GM19372 (cell line): ENCODE data around the gene ACD.

Source experiments
- ATAC-seq: cut with Tn5 transposase; IDR thresholded peaks from one replicate; pipeline ENCODE4 v1.9.1; 2021; ENCODE audit warnings: mild to moderate bottlenecking, low read depth, moderate library complexity; ENCODE audit not compliant: unreplicated experiment

The ACD gene

GRCh38 chr16:67676516-67676915 lies 16.5 kb upstream of the ACD start:
- no peak for ATAC-seq

DNA sequence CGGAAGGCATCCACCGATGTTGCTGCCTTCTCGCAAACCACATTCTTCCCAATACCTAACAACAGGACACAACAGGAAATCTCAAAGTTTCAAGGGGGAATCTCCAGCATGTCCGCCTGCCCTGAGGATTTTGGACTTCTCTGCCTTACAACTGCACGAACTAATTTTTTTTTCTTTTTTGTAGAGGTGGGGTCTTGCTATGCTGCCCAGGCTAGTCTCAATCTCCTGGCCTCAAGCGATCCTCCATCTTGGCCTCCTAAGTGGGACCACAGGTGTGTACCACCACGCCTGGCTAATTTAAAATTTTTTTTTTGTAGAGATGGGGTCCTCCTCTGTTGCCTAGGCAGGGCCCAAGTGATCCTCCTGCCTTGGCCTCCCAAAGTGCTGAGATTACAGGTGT lies 15.9 kb upstream of the ACD start:
- ATAC-seq, result no peak

DNA sequence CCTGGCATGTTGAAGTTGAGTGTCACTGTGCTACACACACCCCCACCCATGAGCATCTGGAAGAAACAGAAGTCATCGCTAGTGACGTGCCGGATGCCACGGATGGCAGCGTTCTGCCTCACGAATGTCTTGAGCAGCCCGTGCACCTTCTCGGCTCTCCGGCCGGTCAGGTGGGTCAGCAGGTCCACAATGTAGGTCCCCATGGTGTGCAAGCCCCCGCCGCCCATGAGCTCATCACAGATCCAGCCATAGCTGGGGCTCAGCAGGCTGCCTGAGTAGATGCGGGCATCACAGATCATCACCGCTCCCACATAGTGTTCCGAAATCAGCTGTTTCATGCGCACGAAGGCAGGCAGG lies 15.5 kb upstream of the ACD start:
- ATAC-seq, result no peak

DNA sequence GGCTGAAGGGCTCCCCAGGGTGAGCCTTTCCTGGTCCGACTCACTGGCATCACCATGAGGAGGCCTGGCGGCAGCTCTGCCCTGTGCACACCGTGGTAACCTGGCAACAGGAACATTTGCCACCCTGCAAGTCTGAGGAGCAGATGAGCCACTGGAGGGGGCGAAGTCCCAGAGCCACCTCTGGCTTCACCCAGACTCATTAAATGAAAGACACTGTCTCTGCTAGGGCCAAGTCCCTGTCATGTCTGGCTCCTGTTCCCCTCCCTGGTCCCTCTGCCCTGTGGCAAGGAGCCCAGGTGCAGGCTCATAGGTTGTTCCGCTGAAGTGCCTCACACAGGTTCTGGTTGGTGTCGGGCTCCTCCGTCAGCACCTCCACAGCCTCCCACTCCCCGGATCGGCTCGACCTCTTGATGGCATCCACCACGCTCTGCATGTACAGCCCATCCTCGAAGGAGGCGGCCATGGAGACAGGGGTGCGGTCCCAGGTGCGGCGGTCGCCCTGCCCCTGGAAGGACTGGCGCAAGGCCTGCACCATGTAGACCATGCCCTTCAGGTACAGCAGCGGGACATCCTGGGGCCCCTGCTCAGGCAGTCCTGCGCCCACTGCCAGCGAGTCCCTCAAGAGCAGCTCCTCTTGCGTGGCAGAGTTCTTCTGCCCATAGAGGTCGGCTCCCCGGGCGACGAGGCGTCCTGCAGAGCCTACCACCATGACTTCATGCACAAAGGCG lies 15.0 kb upstream of the ACD start:
- no peak for ATAC-seq

- no peak for ATAC-seq
Observed at GRCh38 chr16:67673712-67674580, 13.9 kb upstream of the ACD start.

GRCh38 chr16:67672739-67673662 lies 12.9 kb upstream of the ACD start:
- no peak for ATAC-seq

DNA sequence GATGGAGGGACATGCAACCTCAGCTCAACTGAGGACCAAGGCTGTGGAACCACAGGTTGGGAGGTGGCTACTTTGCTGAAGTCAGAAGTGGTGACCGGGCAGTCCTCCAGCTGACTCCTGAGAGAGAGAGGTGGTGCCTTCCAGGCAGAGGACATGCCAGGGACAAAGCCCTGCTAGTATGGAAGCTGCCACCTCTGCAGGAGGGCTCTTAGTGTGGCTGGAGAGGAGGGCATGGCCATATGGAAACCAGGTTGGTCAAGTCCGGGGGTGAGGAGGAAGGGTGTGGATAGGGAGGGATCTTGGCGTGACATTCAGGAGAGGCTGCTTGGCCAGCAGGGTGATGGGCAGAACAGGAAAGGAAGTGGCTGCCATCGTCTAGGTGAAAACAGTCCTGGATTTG lies 12.2 kb upstream of the ACD start:
- no peak for ATAC-seq

GRCh38 chr16:67669499-67670101 lies 9.5 kb upstream of the ACD start:
- no peak for ATAC-seq

DNA sequence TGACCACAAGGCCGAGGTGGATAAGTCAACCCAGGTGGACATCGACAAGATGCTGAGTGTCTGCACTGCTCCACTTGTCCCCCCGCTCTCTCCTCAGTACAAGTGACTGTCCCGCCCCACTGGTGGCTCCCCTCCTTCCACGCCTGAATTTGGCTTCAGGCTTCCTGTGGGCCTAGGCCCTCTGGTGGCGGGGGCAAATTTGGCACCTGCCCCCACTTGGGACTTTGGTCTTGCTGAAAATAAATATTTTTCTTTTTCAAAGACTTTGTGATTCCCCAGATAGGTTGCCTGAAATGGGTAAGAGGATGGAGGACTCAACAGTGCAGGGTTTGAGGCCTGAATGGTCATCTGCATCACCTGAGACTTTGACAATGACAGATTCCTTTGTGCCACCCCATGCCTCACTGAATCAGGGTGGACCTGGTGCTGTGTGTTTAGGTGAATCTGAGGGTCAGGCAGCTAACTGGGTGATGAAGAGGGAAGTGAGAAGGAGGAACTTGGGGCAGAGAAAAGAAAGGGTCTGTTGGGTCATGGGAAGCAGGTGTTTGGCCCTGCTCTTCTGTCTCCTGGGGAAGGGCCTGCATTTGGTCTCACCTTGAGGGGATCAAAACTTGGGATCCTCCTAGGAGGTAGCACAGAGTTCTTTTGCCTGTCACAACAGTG lies 8.6 kb upstream of the ACD start:
- ATAC-seq, result no peak

GRCh38 chr16:67667817-67668494 lies 7.9 kb upstream of the ACD start:
- peak; percentile 56 for ATAC-seq

GRCh38 chr16:67667453-67667816 lies 7.4 kb upstream of the ACD start:
- no peak for ATAC-seq

GRCh38 chr16:67666559-67667452 lies 6.7 kb upstream of the ACD start, which contains the start of the genes C16orf86 and ENKD1:
TSS of gene C16orf86 (plus strand) at chr16:67666814. CDS start at chr16:67666971, 157 bp downstream.
TSS of gene ENKD1 (minus strand) at chr16:67666750. CDS start at chr16:67666442, 308 bp downstream.
- ATAC-seq, result peak; percentile 66

DNA sequence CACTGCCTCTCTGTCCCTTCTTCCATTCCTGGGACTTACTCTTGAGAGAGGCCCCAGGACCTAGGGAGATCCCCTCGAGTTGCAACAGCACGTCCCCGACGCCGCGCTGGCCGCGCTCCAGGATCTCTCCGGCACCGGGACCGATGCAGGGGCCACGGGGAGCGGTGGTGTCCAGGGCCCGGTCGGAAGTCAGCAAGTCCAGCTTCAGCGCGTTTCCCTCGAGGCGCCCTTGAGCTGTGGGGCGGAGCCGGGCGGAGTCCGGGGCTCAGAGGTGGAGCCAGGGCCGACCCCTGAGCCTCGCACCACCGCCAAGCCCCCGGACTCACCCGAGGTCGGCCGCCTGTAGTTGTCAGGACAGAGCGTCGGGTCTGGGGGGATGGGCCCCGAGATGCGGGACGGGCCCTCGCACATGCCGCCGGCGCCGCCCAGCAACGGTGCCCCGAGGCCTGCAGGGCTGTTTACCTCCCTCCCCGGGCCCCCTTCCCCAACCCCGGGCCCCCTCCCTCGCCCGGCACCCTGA lies 6.0 kb upstream of the ACD start:
- no peak for ATAC-seq

- no peak for ATAC-seq
Observed at GRCh38 chr16:67665598-67665997, 5.5 kb upstream of the ACD start.

DNA sequence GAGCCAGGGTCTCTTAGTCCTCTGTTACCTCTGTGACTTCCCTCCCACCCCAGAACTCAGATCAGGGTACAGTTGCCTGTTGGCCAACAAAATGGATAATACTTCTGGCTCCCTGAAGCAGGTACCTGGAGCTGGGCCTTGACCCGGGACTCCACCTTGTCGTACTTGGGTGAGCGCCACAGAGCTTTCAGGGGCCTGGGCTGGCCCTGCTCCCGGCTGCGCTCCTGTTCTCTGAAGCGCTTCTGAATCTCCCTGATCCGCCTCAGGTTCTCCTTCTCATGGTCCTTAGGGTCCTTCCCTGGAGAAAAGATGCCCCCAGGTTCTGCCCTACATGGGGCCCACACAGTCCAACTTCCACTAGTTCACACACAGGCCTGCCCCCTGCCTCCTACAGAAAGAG lies 4.8 kb upstream of the ACD start:
- ATAC-seq, result no peak

DNA sequence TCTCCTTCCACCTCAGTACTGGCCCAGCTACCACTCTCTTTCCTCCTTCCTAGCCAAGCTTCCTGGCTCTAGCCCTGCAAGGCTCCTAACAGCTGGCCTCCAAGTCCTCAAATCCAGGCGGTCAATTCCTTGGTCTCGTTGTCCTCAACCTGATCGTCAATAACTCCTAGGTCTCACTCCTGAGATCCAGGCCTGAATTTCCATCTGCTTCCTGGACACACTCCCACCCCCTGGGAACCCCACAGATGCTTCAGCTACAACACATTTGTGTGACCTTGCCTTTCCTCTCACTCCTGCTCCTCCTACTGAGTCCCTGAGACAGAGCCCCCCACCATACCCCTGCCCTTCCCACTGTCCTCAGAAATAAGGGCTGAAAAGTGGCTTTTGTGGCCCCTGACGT lies 4.2 kb upstream of the ACD start:
- no peak for ATAC-seq

- no peak for ATAC-seq
Observed at GRCh38 chr16:67663877-67664222, 3.8 kb upstream of the ACD start.

DNA sequence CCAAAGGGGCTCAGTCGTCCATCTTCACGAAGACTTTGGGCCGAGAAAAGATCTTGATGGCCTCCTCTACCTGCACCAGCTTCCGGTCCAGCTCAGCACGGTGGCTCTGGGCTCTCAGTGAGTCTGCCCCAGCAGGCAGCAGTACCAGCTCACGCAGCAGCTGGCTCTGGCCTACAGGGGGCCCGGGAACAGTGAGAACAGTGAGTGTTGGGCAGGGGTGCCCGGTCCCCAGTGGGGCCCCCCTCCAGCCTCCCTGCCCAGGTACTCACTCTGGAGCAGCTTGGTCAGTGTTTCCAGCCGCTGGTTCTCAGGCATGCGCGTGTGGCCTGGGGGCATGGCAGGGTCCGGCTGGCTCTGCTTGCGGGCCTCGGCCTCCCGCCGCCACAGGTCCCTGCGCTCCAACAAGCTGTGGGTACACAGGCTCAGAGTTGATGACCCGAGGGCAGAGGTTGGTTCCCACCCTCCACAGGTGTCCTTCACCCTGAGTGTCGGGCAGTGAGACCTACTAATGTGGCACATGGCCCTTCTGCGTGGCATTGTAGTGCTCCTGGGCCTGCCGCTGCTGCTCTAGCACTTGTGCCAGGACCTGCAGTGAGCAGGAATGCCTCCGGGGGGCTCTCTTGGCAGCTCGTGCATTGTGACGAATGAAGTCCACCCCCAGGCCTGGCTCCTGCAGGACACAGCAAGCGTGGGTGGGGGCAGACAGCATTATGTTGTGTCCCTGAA lies 3.3 kb upstream of the ACD start:
- no peak for ATAC-seq
